Caco-2 (cell line): ENCODE measurements around the gene MAGEB4. TPM values are rescaled to one million over a fixed set of nuclear protein-coding genes. Genes with fewer than 3 reads are reported as not detected.

ENCODE experiments used
- BruUV-seq: library from RNA; stranded (reverse); fragments of 400-500 nt; replicated peaks from 2 replicates; lab custom pipeline; 2021; lab: Mats Ljungman, UMichigan
- CTCF ChIA-PET: fragments of 300-600 bp; sonication (Branson Sonifier 250); formaldehyde crosslinking; loops from one replicate; lab custom pipeline; 2022; ENCODE audit warnings: antibody characterized with exemption; lab: Charles Lee
- POLR2A ChIA-PET: fragments of 300-600 bp; sonication (Branson Sonifier 250); formaldehyde crosslinking; loops from one replicate; lab custom pipeline; 2022; ENCODE audit warnings: antibody characterized with exemption; lab: Charles Lee
- DNase-seq, 2 experiments: peaks; one replicate each; pipeline versions ENCODE4 v3.0.0 to v3.0.0-alpha.2; 2020 to 2022
- H3K27me3 ChIP-seq: replicated peaks from 2 replicates; pipeline ENCODE4 v1.6.0; 2011; ENCODE audit warnings: low read length; ENCODE audit not compliant: control insufficient read depth, insufficient read depth
- H3K36me3 ChIP-seq: 2 replicates; pipeline ENCODE4 v1.5.1; 2011; ENCODE audit warnings: low read length; ENCODE audit not compliant: control insufficient read depth, insufficient read depth
- H3K4me1 ChIP-seq: fragments of 250-450 bp; sonication (Bioruptor Pico); 2 replicates; pipeline ENCODE4 v1.5.1; 2020; ENCODE audit warnings: mild to moderate bottlenecking
- H3K4me3 ChIP-seq: 2 replicates; pipeline ENCODE4 v1.5.1; 2011; ENCODE audit warnings: low read depth, mild to moderate bottlenecking, control low read depth, low read length
- H3K9me3 ChIP-seq: fragments of 250-450 bp; sonication (Bioruptor Pico); 2 replicates; pipeline ENCODE4 v1.5.1; 2020; ENCODE audit warnings: mild to moderate bottlenecking, moderate library complexity
- H3K27ac Mint-ChIP-seq: one replicate; pipeline ENCODE4 v1.8.0; 2022; ENCODE audit warnings: mixed read lengths; ENCODE audit not compliant: unreplicated experiment
- H3K27me3 Mint-ChIP-seq: one replicate; pipeline ENCODE4 v1.8.0; 2022; ENCODE audit warnings: mixed read lengths; ENCODE audit not compliant: insufficient read depth, unreplicated experiment
- H3K36me3 Mint-ChIP-seq: one replicate; pipeline ENCODE4 v1.8.0; 2022; ENCODE audit warnings: mild to moderate bottlenecking, mixed read lengths; ENCODE audit not compliant: insufficient read depth, unreplicated experiment
- H3K4me1 Mint-ChIP-seq: one replicate; pipeline ENCODE4 v1.8.0; 2022; ENCODE audit warnings: low read depth, mixed read lengths; ENCODE audit not compliant: unreplicated experiment
- H3K4me3 Mint-ChIP-seq: one replicate; pipeline ENCODE4 v1.8.0; 2022; ENCODE audit warnings: mild to moderate bottlenecking, moderate library complexity, mixed read lengths; ENCODE audit not compliant: unreplicated experiment
- H3K9me3 Mint-ChIP-seq: one replicate; pipeline ENCODE4 v1.8.0; 2022; ENCODE audit warnings: mixed read lengths; ENCODE audit not compliant: unreplicated experiment
- CTCF ChIP-seq, 2 experiments: fragments of 200-600 bp in 1 of 2; IDR thresholded peaks; 1 replicate in 1 of 2; 2 replicates in 1 of 2; pipeline versions ENCODE4 v1.5.1 to v1.8.0; 2011 to 2022; ENCODE audit warnings: antibody characterized with exemption in 1 of 2, control low read depth in 1 of 2, inconsistent platforms in 1 of 2, low read depth in 1 of 2, low read length in 1 of 2, mild to moderate bottlenecking in 1 of 2, moderate library complexity in 1 of 2; ENCODE audit not compliant: insufficient read depth in 1 of 2, severe bottlenecking in 1 of 2, unreplicated experiment in 1 of 2
- intact Hi-C: fragments of 100-400 bp; cut with micrococcal nuclease; formaldehyde crosslinking; loops from one replicate; pipeline ENCODE4 v1.10.0; 2022; ENCODE audit not compliant: unreplicated experiment
- total RNA-seq: library from RNA; stranded (reverse); gene quantifications from 2 replicates; pipeline ENCODE4 v1.2.3, GENCODE V29; 2022

MAGEB4 gene
- total RNA-seq, 1 experiment from 2014 or later, result not detected

- H3K36me3 Mint-ChIP-seq, result no peaks in the 10 kb centered on the region
- intact Hi-C loops, result no loop called here
- CTCF ChIA-PET, result no interaction called here
- H3K4me3 Mint-ChIP-seq, result no peak overlapping the region
- Histone ChIP-seq H3K4me1 (no peaks in the 10 kb centered on the region), H3K36me3 (no peaks in the 10 kb centered on the region), H3K9me3 (no peaks in the 10 kb centered on the region), H3K4me3 (no peak overlapping the region), H3K27me3 (no peaks in the 10 kb centered on the region)
- no TSS peak for BruUV-seq
- no peak for TF ChIP-seq CTCF (IDR thresholded peaks at IDR 0.05; ENCODE audit: insufficient read depth in 1 of 2, low read depth in 1 of 2, low read length in 1 of 2, severe bottlenecking in 1 of 2, unreplicated experiment in 1 of 2)
- H3K4me1 Mint-ChIP-seq, result no peaks in the 10 kb centered on the region
- POLR2A ChIA-PET, result no interaction called here
- H3K27ac Mint-ChIP-seq, result no peak overlapping the region
- no peak for DNase-seq
- no peaks in the 10 kb centered on the region for H3K9me3 Mint-ChIP-seq
- peaks cover 2% of the 10 kb centered on the region for H3K27me3 Mint-ChIP-seq
Measured at GRCh38 chrX:30212172-30212571, 29.6 kb upstream of the MAGEB4 start.

- H3K27me3 Mint-ChIP-seq, result peaks cover 2% of the 10 kb centered on the region
- H3K4me3 Mint-ChIP-seq, result no peak within 1 kb of the TSS
- H3K4me1 ChIP-seq, result no peaks in the 10 kb centered on the region
- H3K4me1 Mint-ChIP-seq, result no peaks in the 10 kb centered on the region
- no peaks in the 10 kb centered on the region for H3K36me3 ChIP-seq
- no peak for DNase-seq
- no peak within 1 kb of the TSS for H3K27ac Mint-ChIP-seq
- no peaks in the 10 kb centered on the region for H3K27me3 ChIP-seq
- BruUV-seq, result no TSS peak
- ChIA-PET CTCF (no interaction called here), POLR2A (no interaction called here)
- H3K4me3 ChIP-seq, result no peak within 1 kb of the TSS
- no peaks in the 10 kb centered on the region for H3K9me3 Mint-ChIP-seq
- intact Hi-C loops, result no loop called here
- H3K9me3 ChIP-seq, result no peaks in the 10 kb centered on the region
- no peak for TF ChIP-seq CTCF (IDR thresholded peaks at IDR 0.05; ENCODE audit: insufficient read depth in 1 of 2, low read depth in 1 of 2, low read length in 1 of 2, severe bottlenecking in 1 of 2, unreplicated experiment in 1 of 2)
- no peaks in the 10 kb centered on the region for H3K36me3 Mint-ChIP-seq
Measured at GRCh38 chrX:30215357-30215843, 26.4 kb upstream of the MAGEB4 start, which contains the start of gene MAGEB2. Gene MAGEB2, plus strand, starts transcription at chrX:30215563. Its CDS starts 3,018 bp downstream, at chrX:30218581.

- no TSS peak for BruUV-seq
- no peaks in the 10 kb centered on the region for H3K9me3 Mint-ChIP-seq
- no peaks in the 10 kb centered on the region for H3K9me3 ChIP-seq
- no peaks in the 10 kb centered on the region for H3K4me1 ChIP-seq
- TF ChIP-seq CTCF (IDR thresholded peaks at IDR 0.05; ENCODE audit: insufficient read depth in 1 of 2, low read depth in 1 of 2, low read length in 1 of 2, severe bottlenecking in 1 of 2, unreplicated experiment in 1 of 2), result no peak
- intact Hi-C loops, result no loop called here
- POLR2A ChIA-PET, result no interaction called here
- no peaks in the 10 kb centered on the region for H3K36me3 Mint-ChIP-seq
- DNase-seq, result no peak
- H3K27me3 Mint-ChIP-seq, result peaks cover under 1% of the 10 kb centered on the region
- no peaks in the 10 kb centered on the region for H3K27me3 ChIP-seq
- H3K36me3 ChIP-seq, result no peaks in the 10 kb centered on the region
- no peak overlapping the region for H3K4me3 Mint-ChIP-seq
- CTCF ChIA-PET, result no interaction called here
- H3K4me1 Mint-ChIP-seq, result no peaks in the 10 kb centered on the region
- H3K27ac Mint-ChIP-seq, result no peak overlapping the region
- no peak overlapping the region for H3K4me3 ChIP-seq
Measured at GRCh38 chrX:30217465-30217864, 24.3 kb upstream of the MAGEB4 start.
